Type B pancreatic cell (in vitro differentiated cells): ENCODE data around the gene MAST4. TPM values are rescaled to one million over a fixed set of nuclear protein-coding genes. Genes with fewer than 3 reads are reported as not detected.
A peak's percentile ranks its signal among the peaks of the same experiment; 100 is the strongest.

Experiments used
- DNase-seq: peaks from one replicate; pipeline ENCODE4 v3.0.0; 2021; ENCODE audit warnings: mixed read lengths; ENCODE audit not compliant: unreplicated experiment; ENCODE audit errors: extremely low spot score
- H3K27ac Mint-ChIP-seq: 2 replicates; pipeline ENCODE4 v1.8.0; 2021; ENCODE audit warnings: mild to moderate bottlenecking, mixed read lengths
- H3K27me3 Mint-ChIP-seq: 2 replicates; pipeline ENCODE4 v1.8.0; 2021; ENCODE audit warnings: mixed read lengths
- H3K36me3 Mint-ChIP-seq: 2 replicates; pipeline ENCODE4 v1.8.0; 2021; ENCODE audit warnings: mixed read lengths
- H3K4me1 Mint-ChIP-seq: one replicate; pipeline ENCODE4 v1.8.0; 2021; ENCODE audit warnings: mixed read lengths; ENCODE audit not compliant: unreplicated experiment
- H3K4me3 Mint-ChIP-seq: 2 replicates; pipeline ENCODE4 v1.8.0; 2021; ENCODE audit warnings: mild to moderate bottlenecking, mixed read lengths
- H3K9me3 Mint-ChIP-seq: 2 replicates; pipeline ENCODE4 v1.8.0; 2021; ENCODE audit warnings: mixed read lengths
- total RNA-seq: library from RNA; stranded (reverse); gene quantifications from 2 replicates; pipeline ENCODE4 v1.2.1, GENCODE V29; 2021; ENCODE audit warnings: low replicate concordance
- TF ChIP-seq, protein P1 (sequence below): fragments of 200-600 bp; sonication (generic); conservative IDR thresholded peaks from 2 replicates; pipeline ENCODE4 v1.5.0; 2021; ENCODE audit warnings: antibody characterized with exemption, mild to moderate bottlenecking

MAST4 gene
- total RNA-seq, 1 donor from 2014 or later = 23.0 TPM

DNA sequence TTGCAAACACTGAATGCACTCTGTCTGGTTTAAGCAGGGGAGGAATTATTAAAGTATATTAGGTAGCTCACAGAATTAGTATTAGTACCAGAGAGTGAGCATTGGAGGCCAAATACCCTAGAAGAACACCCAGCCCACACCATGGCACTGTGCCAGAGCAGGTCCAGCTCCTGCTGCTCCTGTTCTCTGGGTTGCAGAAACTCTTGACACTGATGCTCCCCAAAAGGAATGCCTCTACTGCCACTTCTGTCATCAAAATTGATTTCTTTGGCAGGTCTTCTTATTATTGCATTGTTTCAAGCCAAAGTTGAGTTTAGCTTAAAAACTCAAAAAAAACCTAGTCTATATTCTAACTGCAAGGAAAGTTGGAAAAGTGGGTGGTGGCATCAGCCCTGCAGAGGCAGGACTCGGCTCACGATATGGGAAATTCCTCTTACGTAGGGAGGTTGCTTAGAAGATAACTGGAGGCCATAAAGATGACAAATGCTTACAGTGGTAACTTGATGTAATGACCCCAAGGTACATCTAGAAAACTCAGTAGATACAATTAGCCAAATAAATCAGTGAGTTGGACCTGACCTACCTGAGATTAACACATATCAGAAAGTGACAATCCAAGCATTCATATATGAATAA lies 477.0 kb downstream of the MAST4 start:
- Mint-ChIP-seq H3K27ac (no peak overlapping the region), H3K4me3 (no peak overlapping the region), H3K27me3 (no peaks in the 10 kb centered on the region), H3K4me1 (peaks cover 9% of the 10 kb centered on the region), H3K36me3 (peaks cover under 1% of the 10 kb centered on the region), H3K9me3 (no peaks in the 10 kb centered on the region)
- no peak for DNase-seq
- TF ChIP-seq, protein P1, sequence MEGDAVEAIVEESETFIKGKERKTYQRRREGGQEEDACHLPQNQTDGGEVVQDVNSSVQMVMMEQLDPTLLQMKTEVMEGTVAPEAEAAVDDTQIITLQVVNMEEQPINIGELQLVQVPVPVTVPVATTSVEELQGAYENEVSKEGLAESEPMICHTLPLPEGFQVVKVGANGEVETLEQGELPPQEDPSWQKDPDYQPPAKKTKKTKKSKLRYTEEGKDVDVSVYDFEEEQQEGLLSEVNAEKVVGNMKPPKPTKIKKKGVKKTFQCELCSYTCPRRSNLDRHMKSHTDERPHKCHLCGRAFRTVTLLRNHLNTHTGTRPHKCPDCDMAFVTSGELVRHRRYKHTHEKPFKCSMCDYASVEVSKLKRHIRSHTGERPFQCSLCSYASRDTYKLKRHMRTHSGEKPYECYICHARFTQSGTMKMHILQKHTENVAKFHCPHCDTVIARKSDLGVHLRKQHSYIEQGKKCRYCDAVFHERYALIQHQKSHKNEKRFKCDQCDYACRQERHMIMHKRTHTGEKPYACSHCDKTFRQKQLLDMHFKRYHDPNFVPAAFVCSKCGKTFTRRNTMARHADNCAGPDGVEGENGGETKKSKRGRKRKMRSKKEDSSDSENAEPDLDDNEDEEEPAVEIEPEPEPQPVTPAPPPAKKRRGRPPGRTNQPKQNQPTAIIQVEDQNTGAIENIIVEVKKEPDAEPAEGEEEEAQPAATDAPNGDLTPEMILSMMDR = no peak

DNA sequence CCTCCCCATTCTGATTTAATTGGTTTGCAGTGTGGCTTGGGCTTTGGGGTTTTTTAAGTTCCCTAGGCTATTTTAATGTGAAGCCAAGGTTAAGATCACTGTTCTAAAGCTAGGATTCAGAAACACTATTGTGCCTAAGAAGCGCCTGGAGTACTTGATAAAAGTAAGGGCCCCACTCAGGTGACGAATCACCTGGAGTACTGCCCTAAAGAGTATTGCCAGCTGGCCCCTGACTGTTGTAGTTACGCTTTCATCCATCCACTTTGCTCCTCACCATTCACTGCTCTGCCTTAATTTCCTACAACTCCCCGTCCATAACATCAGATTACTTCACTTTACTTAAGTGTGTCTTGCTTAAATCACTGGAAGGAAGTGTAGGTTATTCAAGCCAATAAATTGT lies 481.1 kb downstream of the MAST4 start:
- Mint-ChIP-seq H3K9me3 (no peaks in the 10 kb centered on the region), H3K4me1 (peaks cover 13% of the 10 kb centered on the region)

DNA sequence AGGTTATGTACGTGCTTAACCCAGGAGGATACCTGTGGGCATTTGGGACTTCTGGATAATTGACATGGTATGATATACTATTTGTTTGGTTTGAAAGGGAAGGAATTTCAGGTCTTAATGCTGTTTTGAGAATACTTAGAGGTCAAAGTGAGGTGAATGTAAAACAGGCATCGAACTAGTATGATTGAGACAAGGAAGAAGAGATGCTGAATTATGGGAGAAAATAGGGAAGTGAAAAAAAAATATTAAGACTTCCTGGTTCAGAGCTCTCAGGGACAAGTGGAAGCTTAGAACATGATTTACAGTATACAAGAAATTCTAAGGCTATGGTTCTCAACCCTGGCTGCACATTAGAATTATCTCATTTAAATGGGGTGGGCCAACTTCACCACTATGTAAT lies 485.1 kb downstream of the MAST4 start:
- TF ChIP-seq, protein P1 = no peak
- Mint-ChIP-seq H3K4me1 (peaks cover 28% of the 10 kb centered on the region), H3K36me3 (no peaks in the 10 kb centered on the region), H3K9me3 (peaks cover 4% of the 10 kb centered on the region), H3K27ac (peak overlapping the region; percentile 19), H3K27me3 (no peaks in the 10 kb centered on the region), H3K4me3 (no peak overlapping the region)
- DNase-seq = no peak

More for the DNA sequence above, 481.1 kb downstream of the MAST4 start:
- H3K27me3 Mint-ChIP-seq = no peaks in the 10 kb centered on the region
- H3K27ac Mint-ChIP-seq = no peak overlapping the region
- no peak for DNase-seq
- no peak overlapping the region for H3K4me3 Mint-ChIP-seq
- TF ChIP-seq, protein P1 = no peak
- H3K36me3 Mint-ChIP-seq = no peaks in the 10 kb centered on the region

DNA sequence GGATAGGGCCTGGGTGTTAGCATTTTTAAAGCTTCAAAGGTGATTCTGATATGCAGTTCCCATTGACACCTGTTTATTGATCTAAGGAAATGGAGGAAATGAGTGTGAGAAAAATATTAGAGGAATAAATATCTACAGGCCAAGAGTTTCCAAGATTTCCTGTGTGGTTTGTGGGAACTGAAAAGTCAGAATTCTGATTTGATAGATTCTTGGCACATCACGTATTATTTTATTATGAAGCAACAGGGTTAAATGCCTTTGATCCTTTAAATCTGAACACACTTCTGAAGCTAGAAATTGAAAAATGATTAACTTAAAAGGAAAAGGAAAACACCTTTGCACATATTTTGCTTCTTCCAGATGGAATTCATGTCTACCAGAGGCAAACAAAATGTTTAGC lies 486.7 kb downstream of the MAST4 start:
- TF ChIP-seq, protein P1 = no peak

DNA sequence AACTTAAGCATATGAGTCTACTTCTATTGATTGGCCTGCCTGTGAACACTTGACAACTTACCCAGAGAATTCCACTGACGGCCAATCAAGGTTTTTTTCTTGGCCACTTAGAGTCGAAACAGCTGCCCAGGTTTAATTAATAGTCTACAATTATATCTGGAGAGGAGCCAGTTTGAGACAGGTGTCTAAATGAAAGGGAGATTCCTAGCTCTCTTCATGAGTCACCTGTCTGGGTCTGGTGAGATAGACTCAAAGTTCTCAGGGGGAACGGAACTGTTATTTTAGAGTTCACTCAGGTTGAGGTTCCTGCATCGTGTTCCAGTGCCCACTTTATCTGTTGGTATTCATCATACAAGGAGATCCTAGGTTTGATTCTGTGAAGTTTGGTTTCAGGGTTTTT lies 489.4 kb downstream of the MAST4 start:
- peak overlapping the region; percentile 25 for H3K4me3 Mint-ChIP-seq
- no peaks in the 10 kb centered on the region for H3K27me3 Mint-ChIP-seq
- peak overlapping the region; percentile 32 for H3K27ac Mint-ChIP-seq
- TF ChIP-seq, protein P1 = no peak
- H3K36me3 Mint-ChIP-seq = peaks cover 1% of the 10 kb centered on the region
- peaks cover 4% of the 10 kb centered on the region for H3K9me3 Mint-ChIP-seq
- H3K4me1 Mint-ChIP-seq = peaks cover 52% of the 10 kb centered on the region
- no peak for DNase-seq

More for the DNA sequence above, 486.7 kb downstream of the MAST4 start:
- Mint-ChIP-seq H3K36me3 (no peaks in the 10 kb centered on the region), H3K27me3 (no peaks in the 10 kb centered on the region), H3K9me3 (peaks cover 4% of the 10 kb centered on the region), H3K4me1 (peaks cover 36% of the 10 kb centered on the region), H3K4me3 (no peak overlapping the region), H3K27ac (no peak overlapping the region)
- DNase-seq = no peak
